Measurements from ENCODE around the gene DNAH6. TPM values are rescaled to one million over a fixed set of nuclear protein-coding genes. Genes with fewer than 3 reads are reported as not detected.

Gene DNAH6
- total RNA-seq, 3 donors from 2014 or later, result 1.2 to 1.3 (median 1.3) TPM

DNA sequence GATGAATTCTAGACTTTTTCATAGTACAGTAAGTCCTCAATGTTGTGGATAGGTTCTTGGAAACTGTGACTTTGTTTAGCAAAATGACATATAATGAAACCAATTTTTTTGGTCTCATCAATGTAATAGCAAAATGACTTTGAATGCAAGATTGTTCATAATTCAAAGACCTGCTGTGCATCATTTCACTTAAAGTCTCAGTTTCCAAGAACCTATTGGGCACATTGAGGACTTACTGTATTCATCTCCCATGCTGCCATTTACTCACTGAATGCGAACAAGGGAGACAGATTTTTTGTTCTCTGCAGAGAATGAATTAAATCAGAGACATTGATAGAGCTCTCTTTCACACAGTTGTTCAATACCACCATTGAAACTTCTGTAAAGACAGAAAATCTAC, 211.0 kb downstream of the DNAH6 start:
- DNase-seq (no peak), ATAC-seq (no peak)
- TF ChIP-seq, protein P1, sequence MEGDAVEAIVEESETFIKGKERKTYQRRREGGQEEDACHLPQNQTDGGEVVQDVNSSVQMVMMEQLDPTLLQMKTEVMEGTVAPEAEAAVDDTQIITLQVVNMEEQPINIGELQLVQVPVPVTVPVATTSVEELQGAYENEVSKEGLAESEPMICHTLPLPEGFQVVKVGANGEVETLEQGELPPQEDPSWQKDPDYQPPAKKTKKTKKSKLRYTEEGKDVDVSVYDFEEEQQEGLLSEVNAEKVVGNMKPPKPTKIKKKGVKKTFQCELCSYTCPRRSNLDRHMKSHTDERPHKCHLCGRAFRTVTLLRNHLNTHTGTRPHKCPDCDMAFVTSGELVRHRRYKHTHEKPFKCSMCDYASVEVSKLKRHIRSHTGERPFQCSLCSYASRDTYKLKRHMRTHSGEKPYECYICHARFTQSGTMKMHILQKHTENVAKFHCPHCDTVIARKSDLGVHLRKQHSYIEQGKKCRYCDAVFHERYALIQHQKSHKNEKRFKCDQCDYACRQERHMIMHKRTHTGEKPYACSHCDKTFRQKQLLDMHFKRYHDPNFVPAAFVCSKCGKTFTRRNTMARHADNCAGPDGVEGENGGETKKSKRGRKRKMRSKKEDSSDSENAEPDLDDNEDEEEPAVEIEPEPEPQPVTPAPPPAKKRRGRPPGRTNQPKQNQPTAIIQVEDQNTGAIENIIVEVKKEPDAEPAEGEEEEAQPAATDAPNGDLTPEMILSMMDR (IDR thresholded peaks at IDR 0.05), result no peak
- intact Hi-C loops (cut with DNase I, micrococcal nuclease), result no loop called here
- H3K4me3 ChIP-seq, result no peak overlapping the region
- no peaks in the 10 kb centered on the region for H3K36me3 ChIP-seq (ENCODE audit: low read depth)
- H3K4me1 ChIP-seq (ENCODE audit: low read depth), result no peaks in the 10 kb centered on the region
- H3K9me3 ChIP-seq, result no peaks in the 10 kb centered on the region

DNA sequence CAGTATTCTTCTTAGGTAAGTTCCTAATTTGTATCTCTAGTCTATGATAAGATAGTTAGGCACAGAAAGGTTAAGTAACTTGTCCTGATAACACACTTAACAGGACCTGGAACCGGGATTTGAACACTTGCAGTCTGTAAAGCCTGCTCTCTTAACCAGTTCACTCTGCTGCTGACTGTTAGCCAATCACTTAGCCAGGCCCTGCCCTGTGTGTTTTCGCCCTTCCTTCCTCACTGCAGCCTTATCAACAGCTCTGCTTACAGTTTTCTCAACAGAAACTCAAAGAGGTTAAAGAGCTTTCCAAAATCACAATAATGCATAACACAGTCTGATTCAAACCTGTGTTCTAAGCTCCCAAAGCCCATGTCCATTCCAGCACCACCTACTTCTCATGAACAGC, 212.9 kb downstream of the DNAH6 start:
- no peak for DNase-seq
- no peaks in the 10 kb centered on the region for H3K36me3 ChIP-seq (ENCODE audit: low read depth)
- TF ChIP-seq, protein P1 (IDR thresholded peaks at IDR 0.05), result no peak
- no peak for ATAC-seq
- no peaks in the 10 kb centered on the region for H3K9me3 ChIP-seq
- no peaks in the 10 kb centered on the region for H3K4me1 ChIP-seq (ENCODE audit: low read depth)
- intact Hi-C loops (cut with DNase I, micrococcal nuclease), result no loop called here
- H3K4me3 ChIP-seq, result no peak overlapping the region

DNA sequence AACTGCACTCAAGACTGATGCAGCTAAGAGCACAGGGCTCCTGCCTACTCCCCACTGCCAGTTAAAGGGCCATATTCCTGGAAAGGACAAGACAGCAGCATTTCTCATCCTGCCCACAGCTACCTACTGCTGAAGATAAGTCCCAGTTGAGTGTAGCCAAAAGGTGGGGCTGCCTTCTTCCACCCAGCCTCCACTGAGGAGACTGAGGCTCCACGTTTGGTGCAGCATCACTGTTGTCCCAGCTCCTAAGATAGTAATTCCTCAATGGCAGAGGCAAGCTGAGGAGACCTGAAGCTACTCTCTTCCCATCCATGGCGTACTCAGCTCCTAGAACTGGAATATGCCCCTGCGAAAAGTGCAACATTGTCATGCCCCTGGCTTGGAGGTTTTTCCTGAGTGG, 214.9 kb downstream of the DNAH6 start:
- intact Hi-C loops (cut with DNase I, micrococcal nuclease), result no loop called here
- H3K36me3 ChIP-seq (ENCODE audit: low read depth), result no peaks in the 10 kb centered on the region
- TF ChIP-seq, protein P1 (IDR thresholded peaks at IDR 0.05), result no peak
- H3K9me3 ChIP-seq, result no peaks in the 10 kb centered on the region
- no peaks in the 10 kb centered on the region for H3K4me1 ChIP-seq (ENCODE audit: low read depth)
- no peak overlapping the region for H3K4me3 ChIP-seq
- ATAC-seq, result no peak
- no peak for DNase-seq

DNA sequence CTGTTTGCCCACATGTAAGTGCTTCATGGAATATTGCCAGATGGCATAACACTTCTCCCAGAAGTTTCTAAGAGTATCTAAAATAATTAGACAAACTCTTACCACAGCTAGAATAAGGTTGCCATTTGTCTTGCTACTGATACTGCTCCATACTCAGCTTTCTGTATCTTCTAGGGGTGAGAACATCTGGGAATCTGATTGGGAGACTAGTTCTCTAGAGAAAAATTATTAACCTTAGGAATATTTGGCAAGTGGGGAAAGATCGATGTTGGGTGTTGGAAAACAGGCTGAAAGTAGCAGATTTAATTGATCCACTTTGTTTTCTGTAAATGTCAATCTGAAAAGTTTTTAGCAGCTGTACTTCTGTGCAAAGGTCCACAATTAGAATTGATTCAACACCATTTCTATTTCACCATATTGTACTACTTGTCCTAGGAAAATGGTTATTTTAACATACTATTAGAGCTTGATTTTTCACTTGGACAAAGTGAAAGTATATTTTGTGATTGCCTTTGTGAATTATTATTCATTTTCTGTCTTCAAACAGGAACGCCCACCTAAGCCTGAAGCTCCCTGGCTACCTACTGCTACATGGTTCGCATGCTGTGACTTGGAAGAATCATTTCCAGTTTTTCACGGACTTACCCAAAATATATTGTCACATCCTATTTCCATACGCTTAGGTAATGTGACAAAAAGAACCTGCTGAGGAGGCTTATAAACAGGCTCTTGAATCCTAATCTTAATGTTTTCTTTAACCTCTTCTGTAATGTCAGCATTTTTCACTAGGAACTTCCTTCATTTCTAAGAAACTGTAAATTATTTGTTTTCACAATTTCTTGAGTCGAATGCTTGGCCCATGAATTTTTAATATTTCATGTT, 216.8 kb downstream of the DNAH6 start:
- ATAC-seq, result no peak

DNA sequence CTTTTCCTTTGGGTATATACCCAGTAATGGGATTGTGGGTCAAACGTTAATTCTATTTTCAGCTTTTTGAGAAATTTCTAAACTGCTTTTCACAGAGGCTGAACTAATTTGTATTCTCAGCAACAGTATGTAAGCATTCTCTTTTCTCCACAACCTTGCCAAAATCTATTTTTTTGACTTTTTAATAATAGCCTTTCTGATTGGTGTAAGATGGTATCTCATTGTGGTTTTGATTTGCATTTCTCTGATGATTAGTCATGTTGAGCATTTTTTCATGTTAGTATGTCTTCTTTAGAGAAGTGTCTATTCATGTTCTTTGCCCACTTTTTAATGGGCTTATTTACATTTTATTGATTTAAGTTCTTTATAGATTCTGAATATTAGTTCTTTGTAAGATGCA, 219.1 kb downstream of the DNAH6 start:
- TF ChIP-seq, protein P1 (IDR thresholded peaks at IDR 0.05), result no peak
- DNase-seq, result no peak

More for the DNA sequence above, 216.8 kb downstream of the DNAH6 start:
- intact Hi-C loops (cut with DNase I, micrococcal nuclease), result no loop called here
- H3K9me3 ChIP-seq, result no peaks in the 10 kb centered on the region
- no peak overlapping the region for H3K4me3 ChIP-seq
- TF ChIP-seq, protein P1 (IDR thresholded peaks at IDR 0.05), result no peak
- H3K36me3 ChIP-seq (ENCODE audit: low read depth), result no peaks in the 10 kb centered on the region
- no peak for DNase-seq
- H3K4me1 ChIP-seq (ENCODE audit: low read depth), result no peaks in the 10 kb centered on the region

More for the DNA sequence above, 219.1 kb downstream of the DNAH6 start:
- ATAC-seq, result no peak
- no peaks in the 10 kb centered on the region for H3K36me3 ChIP-seq (ENCODE audit: low read depth)
- H3K4me3 ChIP-seq, result no peak overlapping the region
- intact Hi-C loops (cut with DNase I, micrococcal nuclease), result no loop called here
- H3K4me1 ChIP-seq (ENCODE audit: low read depth), result no peaks in the 10 kb centered on the region
- H3K9me3 ChIP-seq, result no peaks in the 10 kb centered on the region

All from mucosa of descending colon (tissue), 3 donors.